ENCODE results near the gene HPCAL4. TPM values are rescaled to one million over a fixed set of nuclear protein-coding genes. Genes with fewer than 3 reads are reported as not detected.

HPCAL4 gene
- total and polyA plus RNA-seq, 2 donors (not counting 1 experiment from before 2014, with no cell fraction given) = not detected

DNA sequence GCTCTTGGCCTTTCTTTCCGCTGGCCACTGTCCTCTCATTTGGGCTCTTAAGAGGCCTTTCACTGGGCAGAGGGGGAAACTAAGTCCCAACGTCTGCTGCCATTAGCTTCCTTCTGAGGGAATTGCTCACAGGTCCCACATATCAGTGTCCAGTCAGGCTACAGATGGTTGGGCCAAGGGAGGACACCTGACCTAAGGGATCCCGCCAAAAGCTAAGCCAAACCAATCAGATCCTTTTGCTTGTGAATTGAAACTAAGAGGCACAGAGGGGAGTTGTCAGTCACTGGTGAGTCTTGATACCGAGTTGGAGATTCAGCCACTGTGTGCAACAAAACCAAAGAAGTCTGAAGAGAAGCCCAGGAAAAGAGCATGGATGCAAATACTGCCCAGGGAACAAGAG lies 13.6 kb downstream of the HPCAL4 start:
- Histone ChIP-seq H3K4me3 (replicated peaks in 1 of 4; ENCODE audit: control extremely low read depth in 1 of 4, insufficient read depth in 1 of 4, low read depth in 3 of 4, low read length in 4 of 4) (no peak overlapping the region), H3K79me2 (ENCODE audit: control insufficient read depth, insufficient read depth, low read length) (no peaks in the 10 kb centered on the region), H2AFZ (ENCODE audit: low read length) (no peak overlapping the region), H3K4me2 (ENCODE audit: extremely low read depth, insufficient read depth, low read length) (no peak overlapping the region), H3K9me3 (ENCODE audit: control insufficient read depth, insufficient read depth, low read depth, low read length) (no peaks in the 10 kb centered on the region), H3K27ac (ENCODE audit: insufficient read depth, low read length) (no peak overlapping the region), H3K4me1 (ENCODE audit: control insufficient read depth, extremely low read depth, insufficient read depth, low read length) (no peaks in the 10 kb centered on the region), H3K27me3 (ENCODE audit: control insufficient read depth, insufficient read depth, low read length) (peaks cover 20% of the 10 kb centered on the region), H4K20me1 (ENCODE audit: control insufficient read depth, extremely low read depth, insufficient read depth, low read length) (no peaks in the 10 kb centered on the region), H3K36me3 (ENCODE audit: control insufficient read depth, insufficient read depth, low read length) (no peaks in the 10 kb centered on the region), H3K9ac (ENCODE audit: insufficient read depth, low read length) (no peak overlapping the region)
- no peak for DNase-seq (ENCODE audit: low read depth in 2 of 2)
- no peak for TF ChIP-seq EZH2 (IDR thresholded peaks at IDR 0.05; ENCODE audit: low read length, missing control alignments)
- no peak for TF ChIP-seq CTCF (conservative IDR thresholded peaks at IDR 0.05 in 1 of 2, IDR thresholded peaks at IDR 0.05 in 1 of 2; ENCODE audit: low read depth in 1 of 2, low read length in 2 of 2)

GRCh38 chr1:39676948-39677548 lies 14.2 kb downstream of the HPCAL4 start:
- no peaks in the 10 kb centered on the region for H3K36me3 ChIP-seq (ENCODE audit: control insufficient read depth, insufficient read depth, low read length)
- TF ChIP-seq CTCF (conservative IDR thresholded peaks at IDR 0.05 in 1 of 2, IDR thresholded peaks at IDR 0.05 in 1 of 2; ENCODE audit: low read depth in 1 of 2, low read length in 2 of 2) (no peak), EZH2 (IDR thresholded peaks at IDR 0.05; ENCODE audit: low read length, missing control alignments) (no peak)
- H3K27me3 ChIP-seq (ENCODE audit: control insufficient read depth, insufficient read depth, low read length) = peaks cover 24% of the 10 kb centered on the region
- no peaks in the 10 kb centered on the region for H3K9me3 ChIP-seq (ENCODE audit: control insufficient read depth, insufficient read depth, low read depth, low read length)
- no peak for DNase-seq (ENCODE audit: low read depth in 2 of 2)
- no peak overlapping the region for H3K9ac ChIP-seq (ENCODE audit: insufficient read depth, low read length)
- H3K4me3 ChIP-seq (replicated peaks in 1 of 4; ENCODE audit: control extremely low read depth in 1 of 4, insufficient read depth in 1 of 4, low read depth in 3 of 4, low read length in 4 of 4) = no peak overlapping the region
- no peak overlapping the region for H3K4me2 ChIP-seq (ENCODE audit: extremely low read depth, insufficient read depth, low read length)
- H3K79me2 ChIP-seq (ENCODE audit: control insufficient read depth, insufficient read depth, low read length) = no peaks in the 10 kb centered on the region
- no peaks in the 10 kb centered on the region for H3K4me1 ChIP-seq (ENCODE audit: control insufficient read depth, extremely low read depth, insufficient read depth, low read length)
- H4K20me1 ChIP-seq (ENCODE audit: control insufficient read depth, extremely low read depth, insufficient read depth, low read length) = no peaks in the 10 kb centered on the region
- no peak overlapping the region for H2AFZ ChIP-seq (ENCODE audit: low read length)
- H3K27ac ChIP-seq (ENCODE audit: insufficient read depth, low read length) = no peak overlapping the region

DNA sequence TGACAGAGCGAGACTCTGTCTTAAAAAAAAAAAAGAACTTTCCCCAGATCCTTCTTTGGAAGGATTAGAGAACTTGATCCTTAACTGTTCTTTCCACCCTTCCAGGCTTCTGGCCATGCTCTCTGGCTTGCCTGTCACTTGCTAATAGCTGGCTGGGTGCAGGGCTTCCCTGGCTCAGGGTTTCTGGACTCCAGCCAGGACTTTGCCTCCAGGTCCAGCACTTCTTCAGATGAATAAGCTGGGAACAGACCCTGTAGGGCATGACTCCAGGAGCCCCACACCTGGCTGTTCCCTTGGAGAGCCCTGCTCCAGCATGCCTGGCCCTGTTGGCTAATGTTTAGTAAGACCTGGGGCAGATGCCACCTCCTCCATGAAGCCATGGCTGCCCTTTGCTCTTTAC lies 16.0 kb downstream of the HPCAL4 start:
- Histone ChIP-seq H3K4me1 (ENCODE audit: control insufficient read depth, extremely low read depth, insufficient read depth, low read length) (no peaks in the 10 kb centered on the region), H3K27me3 (ENCODE audit: control insufficient read depth, insufficient read depth, low read length) (peaks cover 26% of the 10 kb centered on the region), H3K9ac (ENCODE audit: insufficient read depth, low read length) (no peak overlapping the region), H3K9me3 (ENCODE audit: control insufficient read depth, insufficient read depth, low read depth, low read length) (no peaks in the 10 kb centered on the region), H2AFZ (ENCODE audit: low read length) (no peak overlapping the region), H4K20me1 (ENCODE audit: control insufficient read depth, extremely low read depth, insufficient read depth, low read length) (no peaks in the 10 kb centered on the region), H3K27ac (ENCODE audit: insufficient read depth, low read length) (no peak overlapping the region), H3K79me2 (ENCODE audit: control insufficient read depth, insufficient read depth, low read length) (no peaks in the 10 kb centered on the region), H3K4me2 (ENCODE audit: extremely low read depth, insufficient read depth, low read length) (no peak overlapping the region), H3K36me3 (ENCODE audit: control insufficient read depth, insufficient read depth, low read length) (no peaks in the 10 kb centered on the region), H3K4me3 (replicated peaks in 1 of 4; ENCODE audit: control extremely low read depth in 1 of 4, insufficient read depth in 1 of 4, low read depth in 3 of 4, low read length in 4 of 4) (no peak overlapping the region)
- DNase-seq (ENCODE audit: low read depth in 2 of 2) = no peak
- TF ChIP-seq EZH2 (IDR thresholded peaks at IDR 0.05; ENCODE audit: low read length, missing control alignments) (no peak), CTCF (conservative IDR thresholded peaks at IDR 0.05 in 1 of 2, IDR thresholded peaks at IDR 0.05 in 1 of 2; ENCODE audit: low read depth in 1 of 2, low read length in 2 of 2) (no peak)
